22Rv1 (cell line): Measurements from ENCODE around the gene TNN.

Experiments
- H3K27ac ChIP-seq: fragments of 450-650 bp; 2 replicates; pipeline ENCODE4 v1.5.1; 2017
- CTCF ChIP-seq: fragments of 450-650 bp; IDR thresholded peaks from 2 replicates; pipeline ENCODE4 v1.5.1; 2017; ENCODE audit warnings: mild to moderate bottlenecking
- ZFX ChIP-seq: fragments of 450-650 bp; IDR thresholded peaks from 2 replicates; pipeline ENCODE4 v1.6.1; 2017; ENCODE audit warnings: antibody characterized with exemption, borderline replicate concordance

Gene TNN

GRCh38 chr1:175072099-175072951 lies 4.7 kb downstream of the TNN start:
- no peak overlapping the region for H3K27ac ChIP-seq
- TF ChIP-seq ZFX, result no peak
- TF ChIP-seq CTCF, result no peak

GRCh38 chr1:175073061-175073460 lies 5.4 kb downstream of the TNN start:
- no peak overlapping the region for H3K27ac ChIP-seq
- TF ChIP-seq CTCF (no peak), ZFX (no peak)

- no peak overlapping the region for H3K27ac ChIP-seq
Measured at GRCh38 chr1:175073633-175074032, 6.0 kb downstream of the TNN start.

DNA sequence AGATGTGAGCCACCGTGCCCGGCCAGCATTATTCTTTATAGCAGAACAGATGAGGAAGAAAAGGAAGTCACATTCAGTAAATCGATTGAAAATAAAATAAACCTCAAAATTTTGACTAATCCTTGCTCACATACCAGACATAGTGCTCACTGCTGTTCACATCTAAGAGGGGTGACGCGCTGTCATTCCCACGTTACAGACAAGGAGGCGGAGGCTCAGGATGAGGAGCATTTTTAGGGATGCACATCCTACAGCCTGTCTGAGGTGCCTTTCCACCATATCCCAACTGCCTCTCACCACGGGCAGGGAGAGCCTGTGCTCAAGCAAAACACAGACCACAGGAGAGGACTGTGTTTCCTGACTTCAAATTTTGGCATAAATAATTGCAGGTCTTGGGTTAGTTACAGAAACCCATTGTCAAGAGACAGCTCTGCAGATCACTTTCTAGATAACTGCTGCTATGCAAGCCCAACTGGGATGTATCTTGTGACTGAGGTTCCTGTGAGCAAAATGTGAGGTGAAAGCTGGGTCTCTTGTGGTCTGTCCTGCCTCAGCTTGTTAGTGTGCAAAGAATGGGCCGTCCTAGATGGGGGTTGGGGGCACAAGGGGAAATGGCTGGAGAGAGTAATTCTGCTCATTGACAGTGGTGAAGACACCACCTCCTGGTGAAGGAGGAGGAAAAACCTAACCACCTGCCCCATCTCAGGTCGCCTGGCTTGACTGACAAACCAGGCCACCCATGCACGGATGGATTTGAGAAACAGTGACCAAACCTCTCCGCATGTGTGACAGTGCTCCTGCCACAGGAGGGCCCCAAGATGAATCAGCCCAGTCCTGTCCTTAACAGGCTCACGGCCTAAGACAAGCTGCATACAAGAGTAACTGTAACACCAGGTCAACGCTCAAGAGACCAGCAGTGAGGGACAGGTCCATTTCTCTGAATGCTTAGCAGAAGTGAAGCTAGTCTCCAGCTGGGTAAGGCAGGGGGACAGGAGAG lies 8.2 kb downstream of the TNN start:
- H3K27ac ChIP-seq, result no peak overlapping the region
- TF ChIP-seq ZFX (no peak), CTCF (no peak)

More at GRCh38 chr1:175073633-175074032, 6.0 kb downstream of the TNN start:
- TF ChIP-seq CTCF (no peak), ZFX (no peak)

DNA sequence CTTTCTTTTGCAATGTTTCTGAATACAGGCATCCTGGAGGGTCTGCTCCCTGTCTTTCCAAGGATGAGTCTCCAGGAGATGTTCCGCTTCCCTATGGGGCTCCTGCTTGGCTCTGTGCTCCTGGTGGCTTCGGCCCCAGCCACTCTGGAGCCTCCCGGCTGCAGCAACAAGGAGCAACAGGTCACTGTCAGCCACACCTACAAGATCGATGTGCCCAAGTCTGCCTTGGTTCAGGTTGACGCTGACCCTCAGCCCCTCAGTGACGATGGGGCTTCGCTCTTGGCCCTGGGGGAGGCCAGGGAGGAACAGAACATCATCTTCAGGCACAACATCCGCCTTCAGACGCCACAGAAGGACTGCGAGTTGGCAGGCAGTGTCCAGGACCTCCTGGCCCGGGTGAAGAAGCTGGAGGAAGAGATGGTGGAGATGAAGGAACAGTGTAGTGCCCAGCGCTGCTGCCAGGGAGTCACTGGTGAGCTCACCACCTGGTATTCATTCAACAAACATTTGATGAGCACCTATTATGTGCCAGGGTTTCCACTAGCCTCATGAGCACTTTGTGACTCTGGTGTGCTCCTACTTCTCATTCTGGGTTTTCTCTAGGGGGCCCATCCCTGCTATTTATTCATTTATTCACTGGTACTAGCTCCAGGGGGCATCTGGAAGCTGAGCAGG lies 9.9 kb downstream of the TNN start:
- TF ChIP-seq ZFX (no peak), CTCF (no peak)

DNA sequence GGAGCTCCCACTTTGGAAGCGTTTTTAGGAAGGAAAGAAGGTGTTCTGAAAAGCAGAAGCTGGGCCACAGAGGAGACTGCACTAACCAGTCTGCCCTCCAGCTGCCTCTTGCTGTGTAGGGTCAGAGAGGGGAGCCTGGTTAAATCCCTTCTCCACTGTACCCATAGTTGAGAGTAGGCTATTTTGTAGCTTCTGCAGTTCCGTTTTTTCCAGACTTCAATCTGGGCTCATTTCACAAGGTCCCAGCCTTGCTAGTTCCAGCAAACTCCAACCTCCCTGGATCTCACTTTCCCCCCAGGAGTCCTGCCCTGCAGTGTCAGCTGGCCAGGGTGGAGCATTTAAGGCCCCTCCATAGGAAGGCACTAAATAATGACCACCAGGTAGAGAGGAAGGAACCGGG lies 11.0 kb downstream of the TNN start:
- no peak for TF ChIP-seq ZFX
- no peak for TF ChIP-seq CTCF
- H3K27ac ChIP-seq, result no peak overlapping the region

More for the DNA sequence above, 9.9 kb downstream of the TNN start:
- H3K27ac ChIP-seq, result no peak overlapping the region
